ENCODE measurements around the gene TMEM121.

The TMEM121 gene

DNA sequence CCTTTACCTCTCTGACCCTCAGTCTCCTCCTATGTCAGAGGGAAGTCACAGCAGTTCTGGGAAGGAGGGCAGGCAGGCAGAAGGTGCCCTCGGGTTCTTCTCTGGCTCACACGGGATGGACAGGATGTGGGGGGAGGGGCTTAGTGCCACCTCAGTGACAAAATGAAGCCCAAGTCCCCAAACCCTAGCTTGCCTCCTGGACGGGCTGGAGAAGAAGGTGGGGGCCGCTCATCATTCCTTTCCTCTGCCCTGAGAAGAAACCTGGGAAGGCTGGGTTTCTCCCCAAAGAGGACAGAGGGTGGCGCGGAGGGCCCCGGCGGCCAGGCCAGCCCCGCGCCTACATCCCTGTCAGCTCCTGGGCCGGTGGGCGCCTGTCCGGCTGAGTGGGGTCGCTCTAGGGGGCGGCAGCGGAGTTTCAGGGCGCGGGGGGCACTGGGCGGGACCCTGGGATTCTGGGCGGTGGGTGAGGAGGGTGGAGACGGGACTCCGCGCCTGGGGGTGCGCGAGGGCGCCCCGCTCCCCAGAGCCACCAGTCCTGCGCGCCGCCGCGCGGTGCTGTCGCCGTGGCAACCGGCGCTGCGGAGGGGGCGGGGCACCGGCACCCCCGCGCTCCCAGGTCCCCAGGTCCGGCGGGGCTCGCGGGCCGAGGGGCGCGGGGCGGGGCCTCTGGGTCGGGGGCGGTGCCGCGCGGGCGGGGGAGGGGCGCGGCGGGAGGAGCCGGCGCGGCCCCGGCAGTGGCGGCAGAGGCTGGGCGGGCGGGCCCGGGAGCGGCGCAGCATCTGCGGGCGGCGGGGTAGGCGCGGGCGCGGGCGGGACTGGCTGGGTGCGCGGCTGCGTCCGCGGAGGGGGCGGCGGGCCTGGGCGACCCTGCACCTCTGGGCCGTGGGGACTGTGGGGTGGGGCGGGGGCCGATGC is at the start of gene TMEM121:
TMEM121 (plus strand) TSS at position 723 of the 915 bp plus-strand sequence. CDS start 2,252 bp downstream, outside the sequence.
- intact Hi-C loops (cut with DNase I) = no loop called here
- DNase-seq = peak in 8 of 10 donors; percentile 22 to 95 (median 63)

DNA sequence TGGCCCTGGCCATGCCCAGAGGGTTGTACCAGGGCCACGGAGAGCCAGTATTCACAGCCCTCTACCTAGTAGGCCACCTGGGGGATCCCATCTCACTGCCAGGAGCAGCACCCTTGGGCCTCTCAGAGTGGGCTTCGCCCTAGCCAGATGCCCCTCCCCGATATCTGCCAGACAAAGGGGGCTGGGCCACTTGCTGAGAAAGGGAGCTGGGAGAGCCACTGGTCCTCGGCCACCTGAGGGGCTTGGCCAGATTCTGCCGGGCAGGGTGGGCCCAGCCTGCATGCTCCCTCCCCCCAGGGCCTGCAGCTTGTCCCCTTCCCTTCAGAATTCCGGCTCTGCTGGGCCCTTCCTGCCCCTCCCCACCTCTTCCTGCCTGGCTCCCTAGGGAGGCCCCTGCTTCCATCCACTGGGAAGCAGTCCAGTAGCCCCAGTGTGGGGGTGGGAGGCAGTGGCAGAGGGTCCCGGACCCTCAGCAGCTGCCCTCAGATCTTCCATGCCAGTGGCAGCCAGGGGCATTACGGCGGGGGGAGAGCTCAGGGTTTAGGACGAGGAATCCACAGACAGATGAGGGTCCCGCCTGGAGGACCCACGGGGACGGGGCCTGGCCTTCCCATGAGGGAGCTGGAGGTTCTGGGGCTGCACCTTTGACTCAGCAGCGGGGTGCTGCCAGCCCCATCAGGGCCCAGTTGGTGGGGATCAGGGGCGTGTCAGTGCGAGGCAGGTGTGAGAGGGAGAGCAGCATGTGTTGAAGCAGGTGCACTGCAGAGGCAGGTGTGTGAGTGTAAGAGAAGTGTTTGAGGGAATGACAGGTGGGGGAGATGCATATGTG is 49.3 kb upstream of the TMEM121 start:
- intact Hi-C loops (cut with DNase I) = no loop called here
- DNase-seq = no peak

DNA sequence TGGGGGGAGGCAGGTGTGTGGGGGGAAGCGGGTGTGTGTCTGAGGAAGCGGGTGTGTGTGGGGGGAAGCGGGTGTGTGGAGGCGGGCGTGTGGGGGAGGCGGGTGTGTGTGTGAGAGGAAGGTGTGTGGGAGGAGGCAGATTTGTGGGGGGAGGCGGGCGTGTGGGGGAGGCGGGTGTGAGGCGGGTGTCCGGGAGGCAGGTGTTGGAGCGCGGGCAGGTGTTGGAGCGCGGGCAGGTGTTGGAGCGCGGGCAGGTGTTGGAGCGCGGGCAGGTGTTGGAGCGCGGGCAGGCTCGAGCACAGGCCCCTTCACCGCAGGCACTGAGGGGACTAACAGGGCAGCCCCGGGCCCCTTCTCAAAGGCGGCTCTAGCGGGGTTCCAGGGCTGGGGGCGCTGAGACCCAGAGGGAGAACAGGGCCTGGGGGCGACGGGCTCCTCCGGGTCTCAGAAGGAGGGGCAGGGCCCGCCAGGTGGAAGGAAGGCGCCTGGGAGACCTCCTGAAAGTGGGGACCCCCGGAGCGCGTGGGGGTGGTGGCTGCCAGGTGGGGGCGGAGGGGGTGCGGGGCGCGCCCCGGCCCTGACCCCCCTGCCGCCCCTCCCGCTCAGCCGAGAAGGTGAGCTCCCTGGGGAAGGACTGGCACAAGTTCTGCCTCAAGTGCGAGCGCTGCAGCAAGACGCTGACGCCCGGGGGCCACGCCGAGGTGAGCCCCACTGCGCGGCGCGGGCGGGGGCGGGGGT is 48.6 kb upstream of the TMEM121 start:
- DNase-seq = no peak
- intact Hi-C loops (cut with DNase I) = no loop called here

DNA sequence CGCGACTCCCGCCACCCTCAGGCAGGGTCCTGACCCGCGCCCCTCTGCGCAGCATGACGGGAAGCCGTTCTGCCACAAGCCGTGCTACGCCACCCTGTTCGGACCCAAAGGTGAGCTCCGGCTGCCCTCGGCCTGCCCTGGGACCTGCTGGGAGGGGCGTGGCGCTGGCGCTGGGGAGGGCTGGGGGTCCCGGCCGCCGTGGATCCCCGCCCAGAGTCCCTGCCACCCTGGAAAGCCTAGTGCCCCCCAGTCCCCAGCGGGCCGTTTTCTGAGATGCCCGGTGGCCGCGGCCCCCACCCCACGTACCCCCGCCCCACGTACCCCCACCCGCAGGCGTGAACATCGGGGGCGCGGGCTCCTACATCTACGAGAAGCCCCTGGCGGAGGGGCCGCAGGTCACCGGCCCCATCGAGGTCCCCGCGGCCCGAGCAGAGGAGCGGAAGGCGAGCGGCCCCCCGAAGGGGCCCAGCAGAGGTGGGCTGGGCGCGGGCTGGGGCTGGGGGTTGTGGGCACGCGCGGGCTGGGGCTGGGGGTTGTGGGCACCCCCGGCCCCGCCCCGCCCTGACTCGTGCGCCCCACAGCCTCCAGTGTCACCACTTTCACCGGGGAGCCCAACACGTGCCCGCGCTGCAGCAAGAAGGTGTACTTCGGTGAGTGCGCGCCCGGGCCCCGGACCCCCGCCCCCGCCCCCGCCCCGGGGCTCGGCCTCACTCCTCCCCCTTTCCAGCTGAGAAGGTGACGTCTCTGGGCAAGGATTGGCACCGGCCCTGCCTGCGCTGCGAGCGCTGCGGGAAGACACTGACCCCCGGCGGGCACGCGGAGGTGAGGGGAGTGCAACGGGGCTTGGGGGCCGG is 47.8 kb upstream of the TMEM121 start:
- intact Hi-C loops (cut with DNase I) = no loop called here
- no peak for DNase-seq

DNA sequence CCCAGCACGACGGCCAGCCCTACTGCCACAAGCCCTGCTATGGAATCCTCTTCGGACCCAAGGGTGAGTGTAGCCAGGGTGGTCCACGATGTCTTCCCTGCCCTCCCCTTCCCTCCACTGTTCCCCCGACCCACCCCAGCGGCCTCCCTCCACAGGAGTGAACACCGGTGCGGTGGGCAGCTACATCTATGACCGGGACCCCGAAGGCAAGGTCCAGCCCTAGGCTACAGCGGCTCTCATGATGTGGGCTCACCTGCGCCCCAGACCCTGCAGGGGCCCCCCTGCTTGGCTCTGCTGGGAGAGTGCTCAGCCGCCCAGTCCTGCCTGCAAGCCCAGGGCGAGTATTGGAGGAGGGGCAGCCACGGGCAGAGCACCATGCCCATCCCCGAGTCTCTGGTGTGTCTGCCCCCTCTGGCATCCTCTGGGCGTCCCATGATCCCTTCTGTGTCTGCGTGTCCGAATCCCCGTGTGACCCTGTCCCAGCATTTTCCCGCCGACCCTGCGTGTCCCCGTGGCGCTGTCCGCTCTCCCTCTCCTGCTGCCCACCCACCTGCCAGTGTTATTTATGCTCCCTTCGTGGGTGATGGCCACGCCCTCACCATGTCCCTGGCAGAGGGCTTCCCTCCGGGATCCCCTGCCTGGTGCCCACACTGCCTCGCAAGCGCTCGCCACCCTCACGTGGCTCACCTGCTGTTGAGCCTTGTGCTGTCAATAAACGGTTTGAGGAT is 46.8 kb upstream of the TMEM121 start:
- DNase-seq = no peak
- intact Hi-C loops (cut with DNase I) = no loop called here

DNA sequence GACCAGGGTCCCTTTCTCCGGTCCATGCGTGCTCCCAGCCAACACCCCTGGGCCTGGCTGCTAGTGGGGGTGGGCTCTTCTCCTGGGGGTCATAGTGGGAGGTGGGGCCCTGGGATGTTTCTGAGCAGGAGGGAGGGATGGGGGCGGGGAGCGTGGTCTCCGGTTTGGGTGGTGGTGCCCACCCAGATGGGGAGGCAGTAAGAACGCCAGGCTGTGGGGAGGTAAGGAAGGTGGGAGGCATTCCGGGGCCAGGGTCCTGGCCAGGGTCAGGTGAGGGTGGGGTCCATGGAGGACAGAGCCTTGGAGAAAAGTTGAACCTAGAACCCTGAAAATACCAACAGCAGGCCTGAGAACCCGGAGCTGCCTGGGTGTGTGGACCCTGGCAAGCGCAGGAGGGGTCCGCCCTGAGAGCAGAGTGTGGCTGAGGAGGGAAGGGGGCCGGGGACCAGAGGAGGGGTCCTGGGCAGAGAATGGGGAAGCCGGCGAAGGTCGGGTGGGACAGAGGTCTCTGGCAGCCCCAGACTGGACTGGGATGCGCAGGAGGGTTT is 46.1 kb upstream of the TMEM121 start:
- DNase-seq = no peak
- intact Hi-C loops (cut with DNase I) = no loop called here

DNA sequence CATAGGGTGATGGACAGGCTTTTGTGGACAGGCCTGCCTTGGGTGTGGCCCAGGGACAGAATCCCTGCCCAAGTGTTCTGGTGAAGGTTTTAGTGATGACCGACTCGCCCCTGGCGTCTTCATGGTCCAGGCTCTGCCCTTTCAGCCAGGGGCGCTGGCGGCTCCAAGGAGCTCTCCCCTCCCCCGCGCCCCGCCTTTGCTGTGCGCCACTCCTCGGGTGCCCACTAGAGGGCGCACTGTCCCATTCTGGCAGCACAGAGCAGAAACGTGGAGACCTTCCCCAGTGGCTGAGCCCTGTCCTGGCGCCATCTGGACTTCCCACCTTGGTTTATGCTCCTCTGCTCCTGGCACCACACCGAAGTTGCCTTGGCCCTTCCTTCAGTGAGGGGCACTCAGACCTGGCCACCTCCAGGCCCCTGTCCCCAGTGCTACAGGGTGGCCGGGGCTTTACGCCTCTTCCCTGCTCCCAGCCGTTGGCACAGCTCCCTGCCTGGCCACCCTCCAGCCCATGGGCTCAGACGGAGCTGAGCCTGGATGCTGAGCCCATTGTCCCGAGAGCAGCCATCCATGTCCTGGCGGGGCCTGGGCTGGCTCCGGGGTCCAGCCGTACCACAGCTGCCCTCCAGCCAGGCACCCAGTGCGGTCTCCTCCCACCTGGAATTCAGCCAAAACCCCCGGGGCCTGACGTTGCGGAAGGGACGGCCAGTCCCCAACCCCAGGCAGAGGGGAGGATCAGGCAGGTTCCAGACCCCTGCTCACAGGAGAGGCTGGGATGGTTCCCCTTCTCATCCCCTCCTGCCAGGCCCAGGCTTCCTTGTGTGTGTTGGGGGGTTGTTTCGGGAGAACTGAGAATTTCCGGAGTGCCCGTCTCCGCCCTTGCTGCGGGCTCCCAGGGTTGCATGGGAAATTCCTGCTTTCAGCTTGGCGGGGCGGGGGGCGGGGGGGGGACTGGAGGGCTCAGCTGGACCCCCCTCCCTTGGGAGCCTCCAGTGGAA is 45.3 kb upstream of the TMEM121 start:
- peak; percentile 79 to 98 (median 90) for DNase-seq
- intact Hi-C loops (cut with DNase I) = loop anchor here (1.0 kb wide), 2 partner anchors 9 to 47 kb away; no protein-coding TSS in a partner anchor

DNA sequence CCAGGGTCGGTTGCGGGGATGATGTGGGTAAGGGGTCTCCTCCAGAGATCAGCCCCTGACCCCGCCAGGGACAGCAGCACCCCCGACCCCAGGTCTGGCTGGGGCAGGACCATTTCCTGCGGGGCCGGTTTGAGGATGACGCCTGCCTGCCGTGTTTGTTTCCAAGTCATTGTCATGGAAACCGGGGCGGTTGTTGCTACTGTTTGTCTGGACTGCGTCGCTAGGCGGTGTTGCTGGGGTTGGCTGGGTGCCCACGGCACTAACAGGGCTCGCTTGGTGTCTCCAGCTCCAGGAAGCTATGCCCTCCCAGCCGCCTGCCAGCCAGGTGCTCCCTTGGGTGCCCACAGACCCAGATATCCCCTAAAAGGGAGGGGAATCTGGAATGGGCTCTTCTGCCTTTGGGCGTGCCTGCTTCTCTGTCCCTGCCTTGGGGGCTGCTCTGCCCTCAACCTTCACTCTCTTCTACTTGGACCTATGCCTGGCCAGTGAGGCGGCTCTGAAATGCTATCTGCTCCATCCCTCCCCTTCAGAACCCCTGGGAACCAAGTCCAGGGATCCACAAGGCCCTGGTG is 44.4 kb upstream of the TMEM121 start:
- intact Hi-C loops (cut with DNase I) = loop anchor here (1.0 kb wide), 2 partner anchors 8 to 46 kb away; no protein-coding TSS in a partner anchor

DNA sequence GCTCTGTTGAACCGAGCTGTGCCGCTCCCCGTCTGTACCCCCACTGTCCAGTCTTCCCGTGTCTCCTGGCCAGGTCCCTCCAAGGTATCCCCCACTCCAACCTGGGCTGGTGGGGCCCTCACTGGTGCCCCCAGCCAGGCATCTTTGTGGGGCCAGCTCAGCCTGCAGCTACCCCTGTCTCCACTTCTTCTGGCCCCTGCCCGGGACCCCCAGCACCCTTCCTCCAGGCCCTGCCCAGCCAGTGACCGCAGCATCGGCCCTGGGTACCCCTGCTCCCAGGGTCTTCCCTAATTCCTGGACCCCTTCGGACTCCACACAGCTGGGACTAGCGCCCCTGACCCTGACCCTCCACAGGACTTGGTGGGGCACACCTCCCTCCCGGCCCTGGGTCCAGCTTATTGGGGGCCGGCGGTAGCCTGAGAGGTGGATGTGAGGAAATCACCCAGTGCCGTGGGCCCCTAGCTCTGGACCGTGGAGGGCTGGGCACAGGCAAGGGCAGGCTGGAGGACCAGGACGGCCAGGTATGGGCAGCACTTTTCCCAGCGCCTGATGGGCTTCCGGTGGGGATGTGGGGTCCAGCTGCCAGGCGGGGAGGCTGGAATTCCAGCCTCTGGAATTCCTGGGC is 43.8 kb upstream of the TMEM121 start:
- no peak for DNase-seq
- intact Hi-C loops (cut with DNase I) = no loop called here

More for the DNA sequence above, 44.4 kb upstream of the TMEM121 start:
- DNase-seq = peak; percentile 68 to 97 (median 80)

DNA sequence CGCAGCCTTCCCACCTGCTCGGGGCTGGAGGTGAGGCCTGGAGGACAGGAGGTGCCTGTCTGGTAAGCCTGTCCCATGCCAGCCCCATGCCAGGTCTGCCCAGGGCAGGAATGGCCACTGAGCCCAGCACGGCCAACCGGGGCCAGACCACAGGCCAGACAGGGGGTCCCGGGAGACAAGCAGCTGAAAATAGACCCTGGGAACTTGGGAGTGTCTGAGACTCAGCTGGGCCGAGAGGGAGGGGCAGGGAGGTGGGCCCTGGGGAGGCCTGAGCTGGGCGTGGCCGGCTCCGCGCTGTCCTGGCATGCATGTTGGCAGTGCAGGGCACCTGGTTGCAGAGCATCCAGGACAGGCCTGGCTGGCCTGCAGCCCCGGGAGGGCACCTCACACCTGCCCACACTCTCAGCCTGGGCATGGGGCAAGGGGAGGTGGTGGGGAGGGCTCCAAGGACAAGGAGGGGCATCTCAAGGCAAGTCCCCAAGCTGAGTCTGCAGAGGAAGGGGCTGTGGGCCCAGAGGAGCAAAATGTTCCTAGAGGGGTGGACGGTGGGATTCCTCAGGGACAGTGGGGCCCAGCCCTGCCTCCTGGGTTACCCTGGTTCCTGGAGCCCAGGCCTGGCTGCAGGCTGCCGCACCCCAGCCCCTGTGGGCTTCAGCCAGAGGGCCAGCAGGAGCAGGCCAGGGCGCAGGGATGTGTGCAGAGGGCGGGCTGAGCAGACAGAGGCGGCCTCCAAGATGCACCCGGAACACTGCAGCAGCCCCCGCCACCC is 42.9 kb upstream of the TMEM121 start:
- DNase-seq = no peak
- intact Hi-C loops (cut with DNase I) = no loop called here

DNA sequence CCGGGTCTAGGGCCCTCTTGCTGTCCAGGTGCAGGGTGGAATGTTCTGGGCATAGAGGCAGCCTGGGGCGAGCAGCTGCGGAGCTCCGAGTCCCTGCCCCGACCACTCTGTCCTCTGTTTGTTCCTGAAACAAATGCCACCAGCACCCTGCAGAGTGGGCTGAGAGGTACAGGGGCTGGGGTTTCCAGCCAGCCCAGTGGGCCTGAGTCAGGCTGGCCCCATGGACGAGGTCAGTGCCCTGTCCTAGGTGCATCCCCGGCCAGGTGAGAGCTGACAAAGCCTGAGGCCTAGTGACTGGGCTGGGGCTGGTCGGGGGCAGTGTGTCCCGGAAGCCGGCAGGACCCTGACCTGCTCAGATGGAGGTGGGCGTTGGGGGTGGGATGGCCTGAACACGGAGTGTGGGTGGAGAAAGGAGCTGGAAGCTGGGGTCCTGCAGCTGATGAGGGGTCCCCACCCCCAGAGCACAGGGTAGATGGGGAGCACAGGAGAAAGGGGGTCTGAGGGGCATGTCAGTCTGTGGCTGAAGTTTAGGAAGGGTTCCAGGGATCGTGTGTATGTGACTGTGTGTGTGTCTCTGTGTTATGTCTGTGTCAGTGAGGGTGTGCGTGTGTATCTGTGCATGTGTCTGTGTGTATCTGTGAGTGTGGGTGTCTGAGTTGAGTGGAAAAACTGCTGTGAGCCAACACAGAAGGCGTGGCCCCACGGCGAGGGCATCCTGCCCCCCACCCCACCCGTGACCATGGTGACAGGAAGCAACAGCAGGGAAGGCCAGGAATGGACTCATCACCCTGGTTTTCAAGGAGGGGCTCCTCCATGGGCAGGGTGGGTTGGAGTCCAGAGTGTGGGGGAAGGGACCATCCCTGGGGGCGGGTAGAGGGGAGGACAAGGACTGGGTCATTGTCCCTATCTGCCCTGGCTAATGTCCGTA is 42.0 kb upstream of the TMEM121 start:
- DNase-seq = no peak

DNA sequence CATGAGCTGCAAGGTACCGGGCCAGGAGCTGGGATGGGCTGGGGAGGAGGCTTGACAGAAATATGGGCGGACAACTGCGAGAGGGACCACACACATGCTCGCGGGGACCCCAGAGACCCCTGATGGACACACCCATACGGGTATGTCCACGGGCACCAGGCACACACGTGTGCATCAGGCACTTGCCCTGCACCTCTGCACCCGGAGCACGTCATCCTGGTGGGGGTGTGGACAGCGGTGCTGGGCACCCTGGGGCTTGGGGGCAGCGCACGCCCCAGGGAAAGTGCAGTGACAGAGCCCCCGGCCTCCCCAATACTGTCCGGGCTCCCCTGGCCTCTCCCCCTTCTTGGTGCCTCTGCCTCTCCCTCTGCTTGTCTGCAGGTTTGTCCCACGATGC is 41.4 kb upstream of the TMEM121 start:
- intact Hi-C loops (cut with DNase I) = no loop called here

More for the DNA sequence above, 42.0 kb upstream of the TMEM121 start:
- intact Hi-C loops (cut with DNase I) = no loop called here

DNA sequence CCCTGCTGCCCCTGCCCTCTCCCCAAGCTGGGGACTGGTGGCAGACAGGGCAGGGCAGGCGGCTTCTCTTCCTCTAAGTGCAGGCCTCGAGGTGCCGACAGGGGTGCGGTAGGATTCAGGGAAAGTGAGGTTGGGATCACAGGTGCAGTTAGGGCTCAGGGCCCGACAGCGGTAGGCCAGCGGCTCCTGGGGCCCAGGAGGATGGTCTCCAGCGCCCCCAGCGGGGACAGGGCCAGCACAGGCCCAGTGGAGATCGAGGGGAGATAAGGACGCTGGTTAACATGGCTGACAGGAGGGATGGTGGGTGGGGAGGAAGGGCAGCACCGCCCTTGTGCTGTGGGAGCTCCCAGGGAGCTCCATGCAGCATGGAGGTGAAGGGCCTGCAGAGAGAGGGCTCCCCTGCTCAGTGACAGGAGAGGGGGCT is 40.6 kb upstream of the TMEM121 start:
- intact Hi-C loops (cut with DNase I) = no loop called here
- DNase-seq = no peak

More for the DNA sequence above, 41.4 kb upstream of the TMEM121 start:
- no peak for DNase-seq

DNA sequence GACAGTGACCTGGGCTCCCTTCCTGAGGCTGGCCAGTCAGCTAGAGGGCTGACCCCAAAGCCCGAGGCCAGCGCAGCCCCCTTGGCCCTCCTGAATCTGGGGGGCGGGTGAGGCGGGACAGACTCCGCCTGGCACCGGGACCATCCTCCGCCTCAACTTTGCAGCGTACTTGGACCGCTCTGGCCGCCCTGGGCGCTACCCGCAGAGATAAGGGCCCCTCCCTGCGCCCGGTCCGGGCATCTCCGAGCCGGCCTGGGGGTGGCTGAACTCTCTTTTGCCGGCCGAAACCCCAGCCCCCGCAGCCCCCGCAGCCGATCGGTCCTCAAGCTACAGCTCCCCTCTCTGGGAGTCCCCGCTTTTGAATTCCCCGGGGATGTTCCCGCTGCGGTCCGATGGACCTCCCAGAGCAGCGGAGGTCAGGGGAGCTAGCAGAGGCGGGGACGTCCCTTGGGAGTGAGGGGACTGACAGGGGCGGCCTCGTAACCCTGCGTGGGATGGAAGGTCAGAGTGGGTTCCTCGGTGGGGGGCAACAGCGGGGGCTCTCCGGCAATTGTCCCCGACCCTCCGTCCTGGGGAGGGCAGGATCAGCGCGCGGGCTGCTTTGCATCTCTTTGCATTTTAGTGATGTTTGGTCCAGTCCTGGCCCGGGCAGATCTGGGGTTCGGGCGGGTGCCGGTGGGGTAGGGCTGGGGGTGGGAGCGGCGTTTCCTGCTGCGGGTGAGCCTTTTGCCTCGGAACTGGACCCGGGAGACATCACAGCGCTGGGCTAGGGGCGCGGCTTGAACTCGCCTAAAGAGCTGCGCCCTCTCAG is 40.0 kb upstream of the TMEM121 start, which contains the start of gene CRIP1:
CRIP1 (plus strand) TSS at position 724 of the 811 bp plus-strand sequence. CDS start 374 bp downstream, outside the sequence.
- DNase-seq = no peak
- intact Hi-C loops (cut with DNase I) = no loop called here

All from posterior cingulate gyrus (tissue), 11 donors.